Measurements from ENCODE around the gene C12orf50.

Gene C12orf50

GRCh38 chr12:87933991-87934390 is 95.2 kb downstream of the C12orf50 start:
- Histone ChIP-seq H3K4me1 (ENCODE audit: control insufficient read depth, insufficient read depth, low read length) (no peaks in the 10 kb centered on the region), H3K36me3 (ENCODE audit: control insufficient read depth in 2 of 2, insufficient read depth in 1 of 2, low read length in 2 of 2) (no peaks in the 10 kb centered on the region), H3K27ac (ENCODE audit: extremely low read depth, low read depth, low read length) (no peak overlapping the region), H3K9me3 (ENCODE audit: control insufficient read depth, insufficient read depth, low read depth, low read length) (no peaks in the 10 kb centered on the region), H3K4me3 (ENCODE audit: low read depth, low read length) (no peak overlapping the region)
- POLR2A ChIA-PET, result no interaction called here
- TF ChIP-seq ZNF626 (tag by site-specific recombination; IDR thresholded peaks at IDR 0.05) (no peak), BCL6B (tag by site-specific recombination; IDR thresholded peaks at IDR 0.05) (no peak), SETDB1 (IDR thresholded peaks at IDR 0.05; ENCODE audit: insufficient read length, low read length) (no peak)
- CTCF ChIA-PET, result no interaction called here

GRCh38 chr12:87931812-87932211 is 97.4 kb downstream of the C12orf50 start:
- H3K27ac ChIP-seq (ENCODE audit: extremely low read depth, low read depth, low read length), result no peak overlapping the region
- H3K9me3 ChIP-seq (ENCODE audit: control insufficient read depth, insufficient read depth, low read depth, low read length), result no peaks in the 10 kb centered on the region
- H3K4me3 ChIP-seq (ENCODE audit: low read depth, low read length), result no peak overlapping the region
- POLR2A ChIA-PET, result no interaction called here
- H3K4me1 ChIP-seq (ENCODE audit: control insufficient read depth, insufficient read depth, low read length), result no peaks in the 10 kb centered on the region
- no peaks in the 10 kb centered on the region for H3K36me3 ChIP-seq (ENCODE audit: control insufficient read depth in 2 of 2, insufficient read depth in 1 of 2, low read length in 2 of 2)
- no peak for TF ChIP-seq OSR2 (tag by site-specific recombination; IDR thresholded peaks at IDR 0.05)
- no peak for TF ChIP-seq ZFHX2 (tag by site-specific recombination; conservative IDR thresholded peaks at IDR 0.05)
- no peak for TF ChIP-seq ZSCAN30 (tag by site-specific recombination; IDR thresholded peaks at IDR 0.05)
- no peak for TF ChIP-seq SETDB1 (IDR thresholded peaks at IDR 0.05; ENCODE audit: insufficient read length, low read length)
- TF ChIP-seq ZNF639 (tag by site-specific recombination; IDR thresholded peaks at IDR 0.05), result no peak
- TF ChIP-seq ZNF391 (tag by site-specific recombination; IDR thresholded peaks at IDR 0.05; ENCODE audit: borderline replicate concordance, low read depth), result no peak
- TF ChIP-seq ZNF704 (tag by site-specific recombination; IDR thresholded peaks at IDR 0.05), result no peak
- no peak for TF ChIP-seq ZBTB17 (tag by site-specific recombination; IDR thresholded peaks at IDR 0.05)
- no peak for TF ChIP-seq ZNF121 (tag by site-specific recombination; IDR thresholded peaks at IDR 0.05)
- no peak for TF ChIP-seq AEBP2 (tag by site-specific recombination; IDR thresholded peaks at IDR 0.05; ENCODE audit: borderline replicate concordance)
- TF ChIP-seq ZNF266 (tag by site-specific recombination; IDR thresholded peaks at IDR 0.05; ENCODE audit: low read depth), result no peak
- TF ChIP-seq ZNF10 (tag by site-specific recombination; IDR thresholded peaks at IDR 0.05), result no peak
- TF ChIP-seq PRDM4 (tag by site-specific recombination; IDR thresholded peaks at IDR 0.05), result no peak
- no peak for TF ChIP-seq ZNF501 (tag by site-specific recombination; IDR thresholded peaks at IDR 0.05)
- no peak for TF ChIP-seq ZBTB1 (tag by site-specific recombination; IDR thresholded peaks at IDR 0.05)
- CTCF ChIA-PET, result no interaction called here
